Fibroblast of skin of scalp (primary cell): ENCODE data around the gene MAP10.

ENCODE experiments used
- DNase-seq: peaks from one replicate; pipeline ENCODE4 v3.0.0-alpha.2; 2013

Gene MAP10

GRCh38 chr1:232798920-232799319 lies 6.3 kb upstream of the MAP10 start:
- DNase-seq, result no peak

GRCh38 chr1:232806186-232806510 lies 932 bp downstream of the MAP10 start:
- DNase-seq, result no peak

GRCh38 chr1:232810856-232811255 lies 5.6 kb downstream of the MAP10 start:
- no peak for DNase-seq

- DNase-seq, result no peak
Measured at GRCh38 chr1:232812560-232812959, 7.3 kb downstream of the MAP10 start.

- no peak for DNase-seq
Measured at GRCh38 chr1:232813097-232813496, 7.9 kb downstream of the MAP10 start.

- DNase-seq, result no peak
Measured at GRCh38 chr1:232813760-232814159, 8.5 kb downstream of the MAP10 start.

- DNase-seq, result no peak
Measured at GRCh38 chr1:232816324-232816723, 11.1 kb downstream of the MAP10 start.

GRCh38 chr1:232818040-232818439 lies 12.8 kb downstream of the MAP10 start:
- no peak for DNase-seq

GRCh38 chr1:232820431-232820830 lies 15.2 kb downstream of the MAP10 start:
- DNase-seq, result no peak

- no peak for DNase-seq
Measured at GRCh38 chr1:232822530-232822929, 17.3 kb downstream of the MAP10 start.

- no peak for DNase-seq
Measured at GRCh38 chr1:232826318-232826717, 21.1 kb downstream of the MAP10 start.

- no peak for DNase-seq
Measured at GRCh38 chr1:232830661-232831060, 25.4 kb downstream of the MAP10 start.

- DNase-seq, result no peak
Measured at GRCh38 chr1:232831895-232832294, 26.7 kb downstream of the MAP10 start.

- no peak for DNase-seq
Measured at GRCh38 chr1:232834066-232834465, 28.9 kb downstream of the MAP10 start.

- no peak for DNase-seq
Measured at GRCh38 chr1:232835166-232835565, 29.9 kb downstream of the MAP10 start.

- no peak for DNase-seq
Measured at GRCh38 chr1:232837087-232837486, 31.9 kb downstream of the MAP10 start.

- no peak for DNase-seq
Measured at GRCh38 chr1:232841823-232842565, 36.8 kb downstream of the MAP10 start.

- DNase-seq, result no peak
Measured at GRCh38 chr1:232844791-232845190, 39.6 kb downstream of the MAP10 start.

GRCh38 chr1:232845406-232845955 lies 40.3 kb downstream of the MAP10 start:
- DNase-seq, result no peak

GRCh38 chr1:232851532-232851931 lies 46.3 kb downstream of the MAP10 start:
- no peak for DNase-seq

- DNase-seq, result peak; percentile 43
Measured at GRCh38 chr1:232853994-232854797, 49.0 kb downstream of the MAP10 start.

- DNase-seq, result no peak
Measured at GRCh38 chr1:232854798-232855159, 49.6 kb downstream of the MAP10 start.

GRCh38 chr1:232856541-232856940 lies 51.3 kb downstream of the MAP10 start:
- no peak for DNase-seq
